GM23248 (cell line): ENCODE data around the gene ANKDD1A.

Experiments used
- EZH2 ChIP-seq: fragments of 200-600 bp; sonication (generic); IDR thresholded peaks from 2 replicates; pipeline ENCODE4 v1.6.1; 2018; ENCODE audit warnings: antibody characterized with exemption, mild to moderate bottlenecking; ENCODE audit not compliant: insufficient read depth, poor library complexity, severe bottlenecking
- EZH2phosphoT487 ChIP-seq: fragments of 200-600 bp; sonication (generic); IDR thresholded peaks from 2 replicates; pipeline ENCODE4 v1.6.1; 2018; ENCODE audit warnings: antibody characterized with exemption, moderate library complexity, mild to moderate bottlenecking, low read depth; ENCODE audit not compliant: insufficient read depth

GRCh38 chr15:64883100-64883581 is 28.6 kb upstream of the ANKDD1A start:
- TF ChIP-seq EZH2phosphoT487 (no peak), EZH2 (no peak)
